ENCODE data around the gene MCMBP.
"Not testable (repeated sequence)": the region's sequence is repeated elsewhere in the genome, so short reads cannot be mapped to it uniquely, and the experiment has no call there.

The MCMBP gene

GRCh38 chr10:119872610-119872859 lies at the start of gene MCMBP:
Gene MCMBP (minus strand): TSS chr10:119872843. CDS start chr10:119872584, 259 bp downstream.
- DNase-seq (ENCODE audit: low spot score) = no peak

DNA sequence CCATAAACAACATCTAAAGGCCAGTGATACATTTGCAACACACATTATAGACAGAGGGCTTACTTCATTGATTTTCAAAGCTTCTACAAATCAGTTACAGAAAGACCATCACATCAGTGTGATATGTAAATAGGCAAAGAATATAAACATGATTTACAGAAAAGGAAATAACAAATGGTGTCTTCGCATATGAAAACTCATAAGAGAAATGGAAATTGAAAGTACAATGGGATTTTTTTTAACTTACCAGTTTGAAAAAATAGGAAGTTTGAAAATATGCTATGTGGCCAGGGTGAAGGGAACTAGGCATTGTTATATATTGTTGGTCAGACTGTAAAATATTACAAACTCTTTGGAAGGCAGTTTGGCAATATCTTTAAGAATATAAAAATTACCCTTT lies 47.2 kb upstream of the MCMBP start:
- DNase-seq (ENCODE audit: low spot score) = no peak

GRCh38 chr10:119919271-119919670 lies 46.6 kb upstream of the MCMBP start:
- DNase-seq (ENCODE audit: low spot score) = no peak

DNA sequence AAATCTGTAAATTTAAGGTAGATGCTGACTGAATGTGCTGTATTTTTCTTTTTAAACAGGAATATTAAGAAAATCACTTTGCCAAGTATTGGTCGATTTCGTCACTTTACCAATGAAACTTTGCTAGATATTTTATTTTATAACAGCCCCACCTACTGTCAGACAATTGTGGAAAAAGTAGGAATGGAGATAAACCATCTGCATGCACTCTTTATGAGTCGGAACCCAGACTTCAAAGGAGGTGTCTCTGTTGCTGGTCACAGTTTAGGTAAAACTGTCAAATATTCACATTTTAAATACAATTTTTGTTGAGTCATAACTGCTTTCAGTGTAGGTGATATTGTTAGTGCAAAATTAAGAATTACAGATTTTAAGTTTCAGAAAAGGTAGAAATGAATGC lies 45.1 kb upstream of the MCMBP start:
- no peak for DNase-seq (ENCODE audit: low spot score)

DNA sequence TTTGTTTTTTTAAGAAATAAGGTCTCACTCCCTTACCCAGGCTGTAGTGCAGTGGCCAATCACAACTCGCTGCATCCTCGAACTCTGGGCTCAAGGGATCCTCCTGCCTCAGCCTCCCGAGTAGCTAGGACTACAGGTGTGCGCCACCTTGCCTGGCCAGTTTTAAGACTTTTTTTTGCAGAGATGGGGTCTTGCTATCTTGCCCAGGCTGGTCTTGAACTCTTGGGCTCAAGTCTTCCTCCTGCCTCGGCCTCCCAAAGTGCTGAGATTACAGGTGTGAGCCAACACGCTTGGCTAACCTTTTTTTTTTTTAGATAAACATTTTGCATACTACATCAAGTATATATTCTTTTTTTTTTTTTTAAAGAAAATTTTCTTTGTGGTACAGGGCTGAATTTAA lies 38.0 kb upstream of the MCMBP start:
- DNase-seq (ENCODE audit: low spot score) = no peak

DNA sequence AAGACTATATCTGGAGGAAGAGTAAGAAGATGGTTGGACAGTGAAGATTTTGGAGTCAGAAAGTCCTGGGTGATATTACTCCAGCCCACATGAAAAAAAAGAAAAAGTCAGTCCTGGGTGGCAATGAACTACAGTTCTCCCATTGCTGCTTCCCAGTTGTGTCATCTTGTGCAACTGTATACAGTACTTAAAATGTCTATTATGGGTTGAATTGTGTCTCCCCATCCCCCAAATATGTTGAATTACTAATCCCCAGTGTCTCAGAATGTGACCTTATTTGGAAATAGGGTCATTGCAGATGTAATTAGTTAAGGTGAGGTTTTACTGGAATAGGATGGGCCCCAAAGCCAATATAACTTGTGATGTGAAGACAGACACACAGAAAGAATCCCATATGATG lies 35.5 kb upstream of the MCMBP start:
- no peak for DNase-seq (ENCODE audit: low spot score)

DNA sequence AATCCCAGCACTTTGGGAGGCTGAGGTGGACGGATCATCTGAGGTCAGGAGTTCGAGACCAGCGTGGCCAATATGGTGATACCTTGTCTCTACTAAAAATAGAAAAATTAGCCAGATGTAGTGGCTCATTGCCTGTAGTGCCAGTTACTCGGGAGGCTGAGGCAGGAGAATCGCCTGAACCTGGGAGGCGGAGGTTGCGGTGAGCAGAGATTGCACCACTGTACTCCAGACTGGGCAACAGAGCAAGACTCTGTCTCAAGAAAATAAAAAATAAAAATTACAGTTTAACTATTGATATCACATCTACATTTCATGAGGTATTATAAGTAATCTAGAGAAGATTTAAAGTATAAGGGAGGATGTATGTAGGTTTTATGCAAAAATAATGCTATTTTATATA lies 35.1 kb upstream of the MCMBP start:
- not testable (repeated sequence) for DNase-seq (ENCODE audit: low spot score)

DNA sequence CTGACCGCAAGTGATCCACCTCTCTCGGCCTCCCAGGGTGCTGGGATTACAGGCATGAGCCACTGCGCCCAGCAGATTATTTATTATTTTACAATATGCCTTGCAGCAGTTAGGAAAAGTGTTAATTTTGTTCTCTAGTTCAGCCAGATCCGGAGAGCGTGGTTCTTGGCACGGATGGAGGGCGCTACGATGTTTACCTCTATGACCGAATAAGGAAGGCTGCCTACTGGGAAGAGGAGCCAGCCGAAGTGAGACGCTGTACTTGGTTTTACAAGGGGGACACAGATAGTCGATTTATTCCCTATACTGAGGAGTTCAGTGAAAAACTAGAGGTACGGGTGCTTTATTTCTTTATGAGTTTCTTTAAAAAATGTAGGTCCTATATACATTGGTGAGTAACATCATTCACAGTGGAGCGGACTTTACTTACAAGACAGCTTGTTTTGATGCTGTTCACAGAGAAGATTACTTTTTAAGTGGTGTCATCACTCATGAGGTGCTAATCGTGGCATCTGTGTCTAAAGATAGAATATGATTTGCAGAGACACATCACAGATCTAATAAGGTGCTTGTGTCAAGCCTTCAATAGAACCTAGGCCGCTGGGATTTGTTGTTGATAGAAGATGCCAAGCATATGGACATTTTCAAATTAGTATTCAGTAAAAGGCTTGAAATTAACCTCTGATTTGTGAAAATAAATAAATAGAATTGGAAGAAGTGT lies 31.5 kb upstream of the MCMBP start:
- no peak for DNase-seq (ENCODE audit: low spot score)

DNA sequence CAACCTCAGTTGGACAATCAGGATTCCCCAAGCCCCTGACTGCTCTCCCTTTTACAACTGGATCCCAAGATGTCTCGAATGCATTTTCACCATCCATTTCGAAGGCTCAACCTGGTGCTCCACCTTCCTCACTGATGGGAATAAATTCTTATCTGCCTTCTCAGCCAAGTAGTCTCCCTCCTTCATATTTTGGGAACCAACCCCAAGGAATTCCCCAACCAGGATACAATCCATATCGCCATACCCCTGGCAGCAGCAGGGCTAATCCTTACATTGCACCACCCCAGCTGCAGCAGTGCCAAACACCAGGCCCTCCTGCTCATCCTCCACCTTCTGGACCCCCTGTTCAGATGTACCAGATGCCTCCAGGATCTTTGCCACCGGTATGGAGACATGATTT lies 25.9 kb upstream of the MCMBP start:
- DNase-seq (ENCODE audit: low spot score) = no peak

DNA sequence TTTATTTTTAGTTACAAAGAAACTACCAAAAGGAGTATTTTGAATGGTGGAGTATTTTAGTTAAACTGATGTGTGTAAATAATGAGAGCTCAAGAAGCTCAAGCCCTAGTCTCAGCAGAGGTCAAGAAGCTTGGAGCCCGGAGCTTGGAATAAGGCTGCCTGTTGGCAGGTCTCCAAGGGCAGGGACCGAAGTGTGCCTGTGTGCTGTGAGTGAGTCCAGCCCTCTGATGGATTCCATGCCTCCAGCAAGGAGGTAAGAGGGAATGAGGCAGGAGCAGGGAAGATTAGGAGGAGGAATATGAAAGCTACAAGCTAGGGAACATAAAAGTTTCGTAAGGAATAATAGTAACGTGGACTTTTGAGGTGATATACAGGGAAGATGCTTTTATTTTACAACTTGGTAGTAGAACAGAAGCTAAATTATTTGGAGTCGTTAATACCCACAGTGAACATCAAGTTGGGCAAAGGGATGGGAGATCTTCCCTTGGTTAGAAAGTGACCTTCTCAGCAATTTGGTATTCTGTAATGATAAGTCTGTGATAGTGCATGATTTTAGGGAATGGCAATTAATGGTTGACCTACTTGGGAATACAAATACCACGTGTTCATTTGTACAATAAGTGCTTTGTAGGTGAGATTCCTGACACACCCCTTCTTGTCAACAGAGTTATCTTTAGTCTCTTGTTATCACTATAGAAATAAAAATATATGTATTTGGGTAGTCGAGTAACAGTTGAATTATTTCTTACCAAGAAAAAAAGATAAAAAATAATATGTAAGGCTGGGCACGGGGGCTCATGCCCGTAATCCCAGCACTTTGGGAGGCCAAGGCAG lies 24.5 kb upstream of the MCMBP start:
- no peak for DNase-seq (ENCODE audit: low spot score)

- no peak for DNase-seq (ENCODE audit: low spot score)
Measured at GRCh38 chr10:119896061-119896655, 23.5 kb upstream of the MCMBP start.

GRCh38 chr10:119893845-119894427 lies 21.3 kb upstream of the MCMBP start:
- DNase-seq (ENCODE audit: low spot score) = no peak

- DNase-seq (ENCODE audit: low spot score) = no peak
Measured at GRCh38 chr10:119893074-119893473, 20.4 kb upstream of the MCMBP start.

DNA sequence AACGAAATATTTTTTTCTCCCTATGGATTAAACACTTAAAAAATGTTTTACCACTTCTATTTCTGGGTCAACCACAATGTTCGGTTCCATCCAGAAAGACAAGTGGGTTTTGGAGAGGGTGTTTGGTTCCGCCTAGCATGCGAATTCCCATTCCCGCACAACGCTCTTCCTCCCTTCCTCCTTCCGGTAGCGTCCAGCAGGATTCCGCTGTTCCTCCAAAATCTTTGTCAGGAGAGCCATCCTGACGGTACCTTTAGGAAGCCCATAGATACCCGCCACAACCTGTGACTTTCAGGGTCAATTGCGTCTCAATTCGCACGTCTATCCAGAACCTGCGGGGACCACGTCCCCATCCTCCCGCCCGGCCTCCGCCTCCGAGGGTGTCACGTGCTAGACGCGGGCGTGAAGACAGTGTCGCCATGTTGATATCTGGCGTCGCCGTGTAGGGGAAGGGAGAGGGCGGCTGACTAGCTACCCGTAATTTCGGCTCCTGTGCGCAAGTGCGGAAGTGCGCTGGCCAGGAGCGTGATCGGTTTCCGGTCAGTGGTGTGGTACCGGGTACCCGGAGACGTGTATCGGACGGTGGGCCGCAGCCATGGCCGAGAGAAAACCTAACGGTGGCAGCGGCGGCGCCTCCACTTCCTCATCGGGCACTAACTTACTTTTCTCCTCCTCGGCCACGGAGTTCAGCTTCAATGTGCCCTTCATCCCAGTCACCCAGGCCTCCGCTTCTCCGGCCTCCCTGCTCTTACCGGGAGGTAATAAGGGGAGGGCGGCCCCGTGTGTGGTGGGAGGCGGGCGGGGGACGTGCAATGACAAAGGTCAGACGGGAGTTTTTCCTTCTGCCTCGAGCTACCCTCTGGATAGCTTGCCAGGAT lies 19.8 kb upstream of the MCMBP start, which contains the start of gene SEC23IP:
Gene SEC23IP (plus strand): TSS at position 543 of the 878 bp plus-strand sequence. CDS start 53 bp downstream, at position 596.
- DNase-seq (ENCODE audit: low spot score) = peak; percentile 96

GRCh38 chr10:119891849-119892187 lies 19.2 kb upstream of the MCMBP start:
- not testable (repeated sequence) for DNase-seq (ENCODE audit: low spot score)

GRCh38 chr10:119890307-119890706 lies 17.7 kb upstream of the MCMBP start:
- not testable (repeated sequence) for DNase-seq (ENCODE audit: low spot score)

- DNase-seq (ENCODE audit: low spot score) = not testable (repeated sequence)
Measured at GRCh38 chr10:119889201-119889600, 16.6 kb upstream of the MCMBP start.

DNA sequence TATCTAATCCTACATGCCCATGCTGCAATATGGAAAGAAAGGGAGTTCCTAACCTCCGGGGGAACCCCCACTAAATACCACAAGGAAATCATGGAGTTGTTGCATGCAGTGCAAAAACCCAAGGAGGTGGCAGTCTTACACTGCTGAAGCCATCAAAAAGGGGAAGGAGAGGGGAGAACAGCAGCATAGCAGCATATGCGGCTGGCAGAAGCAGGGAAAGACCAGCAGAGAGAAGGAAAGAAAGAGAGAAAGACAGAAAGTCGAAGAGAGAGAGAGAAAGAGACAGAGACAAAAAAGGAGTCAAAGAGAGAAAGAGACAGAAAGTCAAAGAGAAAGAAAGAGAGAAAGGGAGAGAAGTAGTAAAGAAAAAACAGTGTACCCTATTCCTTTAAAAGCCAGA lies 16.1 kb upstream of the MCMBP start:
- DNase-seq (ENCODE audit: low spot score) = not testable (repeated sequence)

- not testable (repeated sequence) for DNase-seq (ENCODE audit: low spot score)
Measured at GRCh38 chr10:119886070-119886469, 13.4 kb upstream of the MCMBP start.

GRCh38 chr10:119883901-119884611 lies 11.4 kb upstream of the MCMBP start:
- DNase-seq (ENCODE audit: low spot score) = not testable (repeated sequence)

GRCh38 chr10:119878524-119878923 lies 5.9 kb upstream of the MCMBP start:
- no peak for DNase-seq (ENCODE audit: low spot score)

All from iPS-NIHi11 (cell line).